Measurements from ENCODE around the gene TMEM271.

TMEM271 gene

DNA sequence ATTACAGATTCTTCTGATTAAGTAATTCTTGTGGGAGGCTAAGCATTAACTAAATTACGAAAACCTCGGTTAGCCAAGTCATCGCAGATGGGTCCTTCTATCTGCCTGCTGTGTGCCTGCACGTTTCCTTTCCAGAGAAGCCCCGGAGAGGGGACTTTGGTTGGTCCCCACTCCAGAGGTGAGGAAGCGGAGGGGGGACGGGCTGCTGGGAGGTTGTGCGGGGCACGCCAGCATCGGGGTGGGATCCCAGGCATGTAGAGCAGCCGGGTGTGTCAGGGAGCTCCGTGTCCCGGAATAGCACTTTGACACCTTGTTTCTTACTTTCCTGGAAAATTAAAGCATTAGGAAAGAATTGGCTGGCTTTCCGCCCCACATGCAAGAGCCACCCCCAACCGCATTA is 50.4 kb downstream of the TMEM271 start:
- no peak for DNase-seq (ENCODE audit: low read depth)
- TF ChIP-seq, protein P1, sequence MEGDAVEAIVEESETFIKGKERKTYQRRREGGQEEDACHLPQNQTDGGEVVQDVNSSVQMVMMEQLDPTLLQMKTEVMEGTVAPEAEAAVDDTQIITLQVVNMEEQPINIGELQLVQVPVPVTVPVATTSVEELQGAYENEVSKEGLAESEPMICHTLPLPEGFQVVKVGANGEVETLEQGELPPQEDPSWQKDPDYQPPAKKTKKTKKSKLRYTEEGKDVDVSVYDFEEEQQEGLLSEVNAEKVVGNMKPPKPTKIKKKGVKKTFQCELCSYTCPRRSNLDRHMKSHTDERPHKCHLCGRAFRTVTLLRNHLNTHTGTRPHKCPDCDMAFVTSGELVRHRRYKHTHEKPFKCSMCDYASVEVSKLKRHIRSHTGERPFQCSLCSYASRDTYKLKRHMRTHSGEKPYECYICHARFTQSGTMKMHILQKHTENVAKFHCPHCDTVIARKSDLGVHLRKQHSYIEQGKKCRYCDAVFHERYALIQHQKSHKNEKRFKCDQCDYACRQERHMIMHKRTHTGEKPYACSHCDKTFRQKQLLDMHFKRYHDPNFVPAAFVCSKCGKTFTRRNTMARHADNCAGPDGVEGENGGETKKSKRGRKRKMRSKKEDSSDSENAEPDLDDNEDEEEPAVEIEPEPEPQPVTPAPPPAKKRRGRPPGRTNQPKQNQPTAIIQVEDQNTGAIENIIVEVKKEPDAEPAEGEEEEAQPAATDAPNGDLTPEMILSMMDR (IDR thresholded peaks at IDR 0.05; ENCODE audit: low read depth, low read length, missing control alignments), result no peak
- H3K4me3 ChIP-seq (ENCODE audit: low read depth, low read length), result no peak overlapping the region

DNA sequence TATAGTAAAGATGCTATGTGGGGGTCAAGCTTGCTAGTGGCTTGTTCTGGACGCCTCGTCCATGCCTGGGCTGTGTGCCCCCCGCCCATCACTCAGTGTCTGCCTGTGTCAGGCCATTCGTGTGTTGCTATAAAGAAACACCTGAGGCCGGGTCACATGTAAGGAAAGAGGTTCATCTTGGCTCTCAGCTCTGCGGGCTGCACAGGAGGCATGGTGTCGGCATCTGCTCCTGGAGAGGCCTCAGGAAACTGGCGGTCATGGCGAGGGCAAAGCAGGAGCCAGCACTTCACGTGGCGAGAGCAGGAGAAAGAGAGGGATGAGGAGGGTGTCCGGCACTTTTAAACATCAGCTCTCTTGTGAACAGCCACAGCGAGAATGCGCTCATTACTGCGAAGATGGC is 51.9 kb downstream of the TMEM271 start:
- TF ChIP-seq, protein P1 (IDR thresholded peaks at IDR 0.05; ENCODE audit: low read depth, low read length, missing control alignments), result no peak
- no peak overlapping the region for H3K4me3 ChIP-seq (ENCODE audit: low read depth, low read length)
- no peak for DNase-seq (ENCODE audit: low read depth)

All from GM12864 (cell line).